ENCODE measurements around the gene CEP162. TPM values are rescaled to one million over a fixed set of nuclear protein-coding genes. Genes with fewer than 3 reads are reported as not detected.

The CEP162 gene
- total RNA-seq, 2 experiments from 2014 or later = 4.9 to 5.4 TPM

GRCh38 chr6:84141521-84141920, 85.9 kb downstream of the CEP162 start:
- Mint-ChIP-seq H3K4me3 (no peak overlapping the region), H3K36me3 (ENCODE audit: low read depth) (peaks cover 5% of the 10 kb centered on the region), H3K27ac (no peak overlapping the region), H3K9me3 (no peaks in the 10 kb centered on the region), H3K27me3 (no peaks in the 10 kb centered on the region), H3K4me1 (ENCODE audit: low read depth) (peaks cover 2% of the 10 kb centered on the region)
- POLR2A ChIA-PET = no interaction called here
- no peak for ATAC-seq
- DNase-seq = no peak
- intact Hi-C loops (cut with micrococcal nuclease) = no loop called here
- CTCF ChIA-PET = no interaction called here
- TF ChIP-seq CTCF (IDR thresholded peaks at IDR 0.05) = no peak

- no peak for ATAC-seq
- ChIA-PET POLR2A (no interaction called here), CTCF (no interaction called here)
- no peaks in the 10 kb centered on the region for H3K9me3 Mint-ChIP-seq
- peaks cover 10% of the 10 kb centered on the region for H3K36me3 Mint-ChIP-seq (ENCODE audit: low read depth)
- intact Hi-C loops (cut with micrococcal nuclease) = no loop called here
- H3K27me3 Mint-ChIP-seq = no peaks in the 10 kb centered on the region
- peaks cover 2% of the 10 kb centered on the region for H3K4me1 Mint-ChIP-seq (ENCODE audit: low read depth)
- no peak overlapping the region for H3K4me3 Mint-ChIP-seq
- no peak for DNase-seq
- TF ChIP-seq CTCF (IDR thresholded peaks at IDR 0.05) = no peak
- H3K27ac Mint-ChIP-seq = no peak overlapping the region
Measured at GRCh38 chr6:84139311-84139710, 88.1 kb downstream of the CEP162 start.

GRCh38 chr6:84137989-84138575, 89.4 kb downstream of the CEP162 start:
- ATAC-seq (no peak), DNase-seq (no peak)
- Mint-ChIP-seq H3K36me3 (ENCODE audit: low read depth) (peaks cover 13% of the 10 kb centered on the region), H3K9me3 (no peaks in the 10 kb centered on the region), H3K27me3 (no peaks in the 10 kb centered on the region), H3K4me1 (ENCODE audit: low read depth) (peaks cover 2% of the 10 kb centered on the region), H3K4me3 (no peak overlapping the region), H3K27ac (no peak overlapping the region)
- no peak for TF ChIP-seq CTCF (IDR thresholded peaks at IDR 0.05)
- ChIA-PET POLR2A (no interaction called here), CTCF (no interaction called here)
- intact Hi-C loops (cut with micrococcal nuclease) = no loop called here

GRCh38 chr6:84137051-84137375, 90.4 kb downstream of the CEP162 start:
- Mint-ChIP-seq H3K36me3 (ENCODE audit: low read depth) (peaks cover 21% of the 10 kb centered on the region), H3K4me1 (ENCODE audit: low read depth) (peaks cover 2% of the 10 kb centered on the region), H3K27me3 (no peaks in the 10 kb centered on the region), H3K27ac (no peak overlapping the region), H3K9me3 (peaks cover 2% of the 10 kb centered on the region), H3K4me3 (no peak overlapping the region)
- intact Hi-C loops (cut with micrococcal nuclease) = no loop called here
- POLR2A ChIA-PET = no interaction called here
- CTCF ChIA-PET = no interaction called here
- DNase-seq = no peak
- ATAC-seq = no peak
- TF ChIP-seq CTCF (IDR thresholded peaks at IDR 0.05) = no peak

- ChIA-PET POLR2A (interaction anchor here (0.6 kb wide), 1 partner anchor 130 kb away, joined by 3 read pairs; no protein-coding TSS in a partner anchor), CTCF (no interaction called here)
- Mint-ChIP-seq H3K36me3 (ENCODE audit: low read depth) (peaks cover 22% of the 10 kb centered on the region), H3K27ac (no peak overlapping the region), H3K4me1 (ENCODE audit: low read depth) (peaks cover 2% of the 10 kb centered on the region), H3K27me3 (no peaks in the 10 kb centered on the region), H3K4me3 (no peak overlapping the region), H3K9me3 (peaks cover 2% of the 10 kb centered on the region)
- DNase-seq (no peak), ATAC-seq (no peak)
- intact Hi-C loops (cut with micrococcal nuclease) = no loop called here
- TF ChIP-seq CTCF (IDR thresholded peaks at IDR 0.05) = no peak
Measured at GRCh38 chr6:84136364-84137050, 90.9 kb downstream of the CEP162 start.
